K562 (cell line): ENCODE measurements around the gene PCK2. TPM values are rescaled to one million over a fixed set of nuclear protein-coding genes. Genes with fewer than 3 reads are reported as not detected.

Source experiments
- ARID1B ChIP-seq: fragments of 450-650 bp; IDR thresholded peaks from 2 replicates; pipeline ENCODE4 v1.6.1; 2016; ENCODE audit warnings: antibody characterized with exemption, mild to moderate bottlenecking, inconsistent platforms
- CXXC5 ChIP-seq: fragments of 250-450 bp; sonication (Bioruptor Pico); IDR thresholded peaks from 2 replicates; pipeline ENCODE4 v1.8.0; 2022; ENCODE audit warnings: inconsistent platforms, mild to moderate bottlenecking, moderate library complexity
- EWSR1 ChIP-seq: fragments of 450-650 bp; IDR thresholded peaks from 2 replicates; pipeline ENCODE4 v1.6.1; 2018; ENCODE audit warnings: borderline replicate concordance, mild to moderate bottlenecking, low read depth, moderate library complexity; ENCODE audit not compliant: partially characterized antibody
- EZH2 ChIP-seq: IDR thresholded peaks from 2 replicates; pipeline ENCODE4 v1.6.1; 2012; ENCODE audit warnings: low read depth, mild to moderate bottlenecking, inconsistent platforms, low read length, borderline replicate concordance
- RFX7 ChIP-seq: fragments of 250-450 bp; sonication (Bioruptor Pico); IDR thresholded peaks from 2 replicates; pipeline ENCODE4 v1.5.1; 2021; ENCODE audit warnings: mild to moderate bottlenecking
- SAP30 ChIP-seq: fragments of 200-600 bp; sonication (generic); IDR thresholded peaks from 2 replicates; pipeline ENCODE4 v1.6.1; 2012; ENCODE audit warnings: borderline replicate concordance, low read depth, mild to moderate bottlenecking, moderate library complexity, low read length, control low read depth, inconsistent platforms; ENCODE audit not compliant: insufficient read depth, poor library complexity, severe bottlenecking
- SIN3B ChIP-seq: fragments of 450-650 bp; IDR thresholded peaks from 2 replicates; pipeline ENCODE4 v1.6.1; 2017; ENCODE audit warnings: low read depth, mild to moderate bottlenecking, moderate library complexity
- SMARCE1 ChIP-seq: fragments of 450-650 bp; IDR thresholded peaks from 2 replicates; pipeline ENCODE4 v1.7.1; 2016; ENCODE audit warnings: mild to moderate bottlenecking
- TAF15 ChIP-seq: fragments of 200-400 bp; formaldehyde crosslinking; IDR thresholded peaks from 2 replicates; pipeline ENCODE4 v1.6.1; 2017; ENCODE audit warnings: mild to moderate bottlenecking, low read depth, low read length, moderate library complexity
- TCF7L2 ChIP-seq: fragments of 150-350 bp; IDR thresholded peaks from 2 replicates; pipeline ENCODE4 v1.6.1; 2016; ENCODE audit warnings: low read depth, mild to moderate bottlenecking, low read length, moderate library complexity
- YY1 ChIP-seq, 3 experiments: IDR thresholded peaks; 2 replicates each; pipeline ENCODE4 v1.6.1; 2011; ENCODE audit warnings: low read length in 2 of 3, mild to moderate bottlenecking in 2 of 3, moderate library complexity in 2 of 3, borderline replicate concordance in 1 of 3, control low read depth in 1 of 3, low read depth in 1 of 3; ENCODE audit not compliant: insufficient read depth in 3 of 3, insufficient replicate concordance in 2 of 3, control insufficient read depth in 1 of 3, insufficient read length in 1 of 3; ENCODE audit errors: extremely low read depth in 1 of 3
- ZNF124 ChIP-seq: sonication (generic); formaldehyde crosslinking; IDR thresholded peaks from 2 replicates; pipeline ENCODE4 v1.8.1; 2022; ENCODE audit warnings: missing genetic modification reagents
- ZNF764 ChIP-seq: fragments of 250-450 bp; sonication (Bioruptor Pico); IDR thresholded peaks from 2 replicates; pipeline ENCODE4 v1.4.0; 2020; ENCODE audit warnings: low read depth, mild to moderate bottlenecking, moderate library complexity
- polyA plus RNA-seq, 8 experiments: library from polyadenylated mRNA; depleted of rRNA in 4 of 8; stranded (reverse) in 5 of 8; unstranded in 3 of 8; fragments of >200 nt; fragmentation: Nextera tagmentation in 2 of 8; fragmentation: Illumina TruSeq in 1 of 8; extraction: Ambion mirVana in 2 of 8; extraction: Trizol in 1 of 8; gene quantifications; 2 replicates each; pipeline versions ENCODE4 v1.2.1 to v1.2.3, GENCODE V29; 2011 to 2014; ENCODE audit warnings: inconsistent platforms in 1 of 8, missing spikeins in 1 of 8
- total RNA-seq, 7 experiments: library from RNA; depleted of rRNA in 6 of 7; stranded (reverse); fragments of >200 nt in 6 of 7; fragmentation: Illumina TruSeq in 2 of 7; extraction: Trizol in 2 of 7; gene quantifications; 2 replicates each; pipeline versions ENCODE4 v1.2.1 to v1.2.3, GENCODE V29; 2011 to 2021; ENCODE audit warnings: low replicate concordance in 1 of 7
- TF ChIP-seq, protein P1 (sequence below), 2 experiments: fragments of 200-800 bp in 1 of 2; sonication (Bioruptor generic) in 1 of 2; sonication (generic) in 1 of 2; formaldehyde crosslinking in 1 of 2; IDR thresholded peaks in 1 of 2; conservative IDR thresholded peaks in 1 of 2; 2 replicates each; pipeline versions ENCODE4 v1.5.0 to v1.6.1; 2016 to 2020; ENCODE audit warnings: missing compliant biosample characterization in 1 of 2, missing genetic modification characterization in 1 of 2, missing genetic modification reagents in 1 of 2
- TF ChIP-seq, protein P2 (sequence below), 2 experiments: fragments of 450-650 bp; IDR thresholded peaks; 2 replicates each; pipeline ENCODE4 v1.6.1; 2016
- TF ChIP-seq, protein P3 (sequence below): fragments of 450-650 bp; formaldehyde crosslinking; IDR thresholded peaks from 2 replicates; pipeline ENCODE4 v1.4.0; 2020; ENCODE audit warnings: mild to moderate bottlenecking
- TF ChIP-seq, protein P4 (sequence below), 3 experiments: fragments of 200-800 bp in 1 of 3; fragments of 250-450 bp in 1 of 3; fragments of 450-650 bp in 1 of 3; sonication (Bioruptor Pico) in 1 of 3; sonication (Bioruptor generic) in 1 of 3; formaldehyde crosslinking in 1 of 3; IDR thresholded peaks; 2 replicates each; pipeline versions ENCODE4 v1.6.1 to v1.8.0; 2016 to 2022; ENCODE audit warnings: mild to moderate bottlenecking in 2 of 3, missing genetic modification characterization in 2 of 3, missing compliant biosample characterization in 1 of 3, moderate library complexity in 1 of 3

PCK2 gene
- total and polyA plus RNA-seq, 9 of the 15 experiments (the other 6 are each of a cell fraction or from before 2014, with no cell fraction given) = 3.3 to 60.9 (median 30.4) TPM

DNA sequence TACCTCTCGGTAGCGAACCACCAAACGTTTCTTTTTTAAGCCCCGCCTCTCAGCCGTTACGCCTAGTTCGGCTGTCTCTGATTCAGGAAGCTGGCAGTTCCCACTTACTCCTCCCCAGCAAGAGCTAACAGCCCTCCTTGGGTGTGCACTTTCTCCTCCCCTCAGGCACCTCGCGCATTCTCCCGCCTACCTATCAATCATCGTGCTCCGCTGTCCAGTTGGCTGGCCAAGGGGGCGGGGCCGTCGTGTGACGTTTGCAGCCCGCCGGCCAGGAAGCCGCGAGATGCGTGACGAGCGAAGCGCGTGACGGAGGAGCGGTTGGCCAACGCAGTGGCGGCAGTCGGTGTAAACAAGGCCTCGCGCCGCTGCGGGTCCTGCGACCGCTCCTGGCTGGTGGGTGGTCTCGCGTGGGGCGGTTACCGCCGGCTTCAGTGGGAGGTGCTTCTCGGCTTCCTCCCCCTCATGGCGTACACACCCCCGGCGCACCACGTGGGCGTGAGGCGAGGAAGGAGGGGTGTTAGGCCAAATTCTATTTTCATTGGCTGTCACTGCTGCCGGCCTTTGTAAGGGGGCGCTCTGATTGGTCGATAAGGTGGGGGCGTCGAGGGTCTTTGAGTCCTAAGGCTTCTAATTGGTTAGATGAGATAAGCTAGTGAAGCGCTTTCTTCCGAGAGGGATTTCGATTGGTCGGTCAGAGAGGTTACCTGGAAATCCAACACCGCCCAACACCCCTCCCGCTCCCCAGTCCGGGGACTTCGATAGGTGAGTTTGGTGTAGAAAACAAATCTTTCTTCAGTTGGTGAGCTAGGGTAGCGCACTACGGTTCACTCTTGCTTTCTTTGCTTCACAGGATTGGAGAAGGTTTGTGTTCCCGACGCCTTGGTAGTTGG is 20.7 kb downstream of the PCK2 start, which contains the start of the genes DCAF11 and NRL (continued):
- peak in 1 of 3 experiments; percentile 72 for TF ChIP-seq YY1 (IDR thresholded peaks at IDR 0.05; ENCODE audit: borderline replicate concordance in 1 of 3, control insufficient read depth in 1 of 3, extremely low read depth in 1 of 3, insufficient read depth in 3 of 3, insufficient read length in 1 of 3, insufficient replicate concordance in 2 of 3, low read depth in 1 of 3, low read length in 2 of 3)
- no peak for TF ChIP-seq TCF7L2
- peak; percentile 82 for TF ChIP-seq CXXC5 (CRISPR knock-in tag)
- TF ChIP-seq, protein P1, sequence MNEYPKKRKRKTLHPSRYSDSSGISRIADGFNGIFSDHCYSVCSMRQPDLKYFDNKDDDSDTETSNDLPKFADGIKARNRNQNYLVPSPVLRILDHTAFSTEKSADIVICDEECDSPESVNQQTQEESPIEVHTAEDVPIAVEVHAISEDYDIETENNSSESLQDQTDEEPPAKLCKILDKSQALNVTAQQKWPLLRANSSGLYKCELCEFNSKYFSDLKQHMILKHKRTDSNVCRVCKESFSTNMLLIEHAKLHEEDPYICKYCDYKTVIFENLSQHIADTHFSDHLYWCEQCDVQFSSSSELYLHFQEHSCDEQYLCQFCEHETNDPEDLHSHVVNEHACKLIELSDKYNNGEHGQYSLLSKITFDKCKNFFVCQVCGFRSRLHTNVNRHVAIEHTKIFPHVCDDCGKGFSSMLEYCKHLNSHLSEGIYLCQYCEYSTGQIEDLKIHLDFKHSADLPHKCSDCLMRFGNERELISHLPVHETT (CRISPR knock-in tag; conservative IDR thresholded peaks at IDR 0.05 in 1 of 2, IDR thresholded peaks at IDR 0.05 in 1 of 2) = 0 out of 4 replicates have a peak, but pooled peaks of 1 of the 2 experiments have one; percentile 9
- TF ChIP-seq RFX7 (CRISPR knock-in tag) = no peak
- no peak for TF ChIP-seq ZNF764
- peak; percentile 92 for TF ChIP-seq SAP30
- 0 out of 2 replicates have a peak, but pooled peaks have one; percentile 18 for TF ChIP-seq SIN3B
- TF ChIP-seq EZH2 = no peak
- TF ChIP-seq ZNF124 (CRISPR knock-in tag) = no peak
- TF ChIP-seq EWSR1 = no peak
- no peak for TF ChIP-seq SMARCE1
- TF ChIP-seq, protein P2, sequence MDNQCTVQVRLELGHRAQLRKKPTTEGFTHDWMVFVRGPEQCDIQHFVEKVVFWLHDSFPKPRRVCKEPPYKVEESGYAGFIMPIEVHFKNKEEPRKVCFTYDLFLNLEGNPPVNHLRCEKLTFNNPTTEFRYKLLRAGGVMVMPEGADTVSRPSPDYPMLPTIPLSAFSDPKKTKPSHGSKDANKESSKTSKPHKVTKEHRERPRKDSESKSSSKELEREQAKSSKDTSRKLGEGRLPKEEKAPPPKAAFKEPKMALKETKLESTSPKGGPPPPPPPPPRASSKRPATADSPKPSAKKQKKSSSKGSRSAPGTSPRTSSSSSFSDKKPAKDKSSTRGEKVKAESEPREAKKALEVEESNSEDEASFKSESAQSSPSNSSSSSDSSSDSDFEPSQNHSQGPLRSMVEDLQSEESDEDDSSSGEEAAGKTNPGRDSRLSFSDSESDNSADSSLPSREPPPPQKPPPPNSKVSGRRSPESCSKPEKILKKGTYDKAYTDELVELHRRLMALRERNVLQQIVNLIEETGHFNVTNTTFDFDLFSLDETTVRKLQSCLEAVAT (IDR thresholded peaks at IDR 0.05) = peak in 1 of 2 experiments; percentile 84; a peak in 1 of 4 replicates
- no peak for TF ChIP-seq TAF15
- TF ChIP-seq, protein P3, sequence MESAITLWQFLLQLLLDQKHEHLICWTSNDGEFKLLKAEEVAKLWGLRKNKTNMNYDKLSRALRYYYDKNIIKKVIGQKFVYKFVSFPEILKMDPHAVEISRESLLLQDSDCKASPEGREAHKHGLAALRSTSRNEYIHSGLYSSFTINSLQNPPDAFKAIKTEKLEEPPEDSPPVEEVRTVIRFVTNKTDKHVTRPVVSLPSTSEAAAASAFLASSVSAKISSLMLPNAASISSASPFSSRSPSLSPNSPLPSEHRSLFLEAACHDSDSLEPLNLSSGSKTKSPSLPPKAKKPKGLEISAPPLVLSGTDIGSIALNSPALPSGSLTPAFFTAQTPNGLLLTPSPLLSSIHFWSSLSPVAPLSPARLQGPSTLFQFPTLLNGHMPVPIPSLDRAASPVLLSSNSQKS (CRISPR knock-in tag) = no peak
- no peak for TF ChIP-seq ARID1B
- TF ChIP-seq, protein P4, sequence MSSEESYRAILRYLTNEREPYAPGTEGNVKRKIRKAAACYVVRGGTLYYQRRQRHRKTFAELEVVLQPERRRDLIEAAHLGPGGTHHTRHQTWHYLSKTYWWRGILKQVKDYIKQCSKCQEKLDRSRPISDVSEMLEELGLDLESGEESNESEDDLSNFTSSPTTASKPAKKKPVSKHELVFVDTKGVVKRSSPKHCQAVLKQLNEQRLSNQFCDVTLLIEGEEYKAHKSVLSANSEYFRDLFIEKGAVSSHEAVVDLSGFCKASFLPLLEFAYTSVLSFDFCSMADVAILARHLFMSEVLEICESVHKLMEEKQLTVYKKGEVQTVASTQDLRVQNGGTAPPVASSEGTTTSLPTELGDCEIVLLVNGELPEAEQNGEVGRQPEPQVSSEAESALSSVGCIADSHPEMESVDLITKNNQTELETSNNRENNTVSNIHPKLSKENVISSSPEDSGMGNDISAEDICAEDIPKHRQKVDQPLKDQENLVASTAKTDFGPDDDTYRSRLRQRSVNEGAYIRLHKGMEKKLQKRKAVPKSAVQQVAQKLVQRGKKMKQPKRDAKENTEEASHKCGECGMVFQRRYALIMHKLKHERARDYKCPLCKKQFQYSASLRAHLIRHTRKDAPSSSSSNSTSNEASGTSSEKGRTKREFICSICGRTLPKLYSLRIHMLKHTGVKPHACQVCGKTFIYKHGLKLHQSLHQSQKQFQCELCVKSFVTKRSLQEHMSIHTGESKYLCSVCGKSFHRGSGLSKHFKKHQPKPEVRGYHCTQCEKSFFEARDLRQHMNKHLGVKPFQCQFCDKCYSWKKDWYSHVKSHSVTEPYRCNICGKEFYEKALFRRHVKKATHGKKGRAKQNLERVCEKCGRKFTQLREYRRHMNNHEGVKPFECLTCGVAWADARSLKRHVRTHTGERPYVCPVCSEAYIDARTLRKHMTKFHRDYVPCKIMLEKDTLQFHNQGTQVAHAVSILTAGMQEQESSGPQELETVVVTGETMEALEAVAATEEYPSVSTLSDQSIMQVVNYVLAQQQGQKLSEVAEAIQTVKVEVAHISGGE (CRISPR knock-in tag; IDR thresholded peaks at IDR 0.05) = no peak
